H9 (cell line): ENCODE data around the gene TLK1. TPM values are rescaled to one million over a fixed set of nuclear protein-coding genes. Genes with fewer than 3 reads are reported as not detected.

Experiments
- DNase-seq: peaks from one replicate; pipeline ENCODE4 v3.0.0-alpha.2; 2017
- H2AFZ ChIP-seq: one replicate; pipeline ENCODE4 v1.6.1; 2013; ENCODE audit warnings: mild to moderate bottlenecking, low read length, control low read depth, moderate library complexity
- H2AK5ac ChIP-seq: 2 replicates; pipeline ENCODE4 v1.6.1; 2013; ENCODE audit warnings: low read length, control low read depth, mixed read lengths; ENCODE audit not compliant: insufficient read length
- H2BK120ac ChIP-seq: one replicate; pipeline ENCODE4 v1.6.1; 2013; ENCODE audit warnings: low read depth, mild to moderate bottlenecking, low read length, control low read depth, inconsistent platforms; ENCODE audit not compliant: poor library complexity, severe bottlenecking
- H2BK12ac ChIP-seq: 2 replicates; pipeline ENCODE4 v1.6.1; 2013; ENCODE audit warnings: low read length, control low read depth, mixed read lengths, low read depth; ENCODE audit not compliant: insufficient read length
- H2BK15ac ChIP-seq: 2 replicates; pipeline ENCODE4 v1.6.1; 2013; ENCODE audit warnings: low read depth, low read length, control low read depth
- H2BK20ac ChIP-seq: one replicate; pipeline ENCODE4 v1.6.1; 2013; ENCODE audit warnings: low read depth, mild to moderate bottlenecking, low read length, control low read depth, inconsistent platforms; ENCODE audit not compliant: poor library complexity, severe bottlenecking
- H2BK5ac ChIP-seq: 2 replicates; pipeline ENCODE4 v1.6.1; 2013; ENCODE audit warnings: low read length, control low read depth, mixed read lengths; ENCODE audit not compliant: insufficient read length
- H3K14ac ChIP-seq: 2 replicates; pipeline ENCODE4 v1.6.1; 2013; ENCODE audit warnings: low read length, control low read depth; ENCODE audit not compliant: insufficient read depth
- H3K18ac ChIP-seq: 2 replicates; pipeline ENCODE4 v1.6.1; 2013; ENCODE audit warnings: low read depth, mild to moderate bottlenecking, mixed read lengths, low read length, control low read depth; ENCODE audit not compliant: insufficient read length
- H3K23ac ChIP-seq: 2 replicates; pipeline ENCODE4 v1.6.1; 2013; ENCODE audit warnings: low read length, control low read depth, mixed read lengths, low read depth; ENCODE audit not compliant: insufficient read length
- H3K23me2 ChIP-seq: 2 replicates; pipeline ENCODE4 v1.6.1; 2013; ENCODE audit warnings: low read depth, mild to moderate bottlenecking, mixed read lengths, low read length, control low read depth; ENCODE audit not compliant: insufficient read length, poor library complexity, severe bottlenecking
- H3K27ac ChIP-seq: 2 replicates; pipeline ENCODE4 v1.5.1; 2013; ENCODE audit warnings: low read length, control low read depth, mixed read lengths, low read depth; ENCODE audit not compliant: insufficient read length
- H3K27me3 ChIP-seq: 2 replicates; pipeline ENCODE4 v1.6.1; 2013; ENCODE audit warnings: low read length, control low read depth, inconsistent platforms; ENCODE audit not compliant: insufficient read depth
- H3K4ac ChIP-seq: 2 replicates; pipeline ENCODE4 v1.6.1; 2013; ENCODE audit warnings: low read depth, mild to moderate bottlenecking, control low read depth, inconsistent platforms, low read length, moderate library complexity
- H3K4me1 ChIP-seq: 2 replicates; pipeline ENCODE4 v1.6.1; 2013; ENCODE audit warnings: low read length, control low read depth, inconsistent platforms; ENCODE audit not compliant: insufficient read depth
- H3K4me2 ChIP-seq: 2 replicates; pipeline ENCODE4 v1.6.1; 2013; ENCODE audit warnings: low read length, control low read depth, mixed read lengths; ENCODE audit not compliant: insufficient read length, insufficient read depth
- H3K56ac ChIP-seq: 2 replicates; pipeline ENCODE4 v1.6.1; 2013; ENCODE audit warnings: low read depth, mild to moderate bottlenecking, mixed read lengths, low read length, control low read depth; ENCODE audit not compliant: insufficient read length
- H3K79me1 ChIP-seq: 2 replicates; pipeline ENCODE4 v1.6.1; 2013; ENCODE audit warnings: low read depth, mild to moderate bottlenecking, moderate library complexity, low read length, control low read depth, inconsistent platforms; ENCODE audit not compliant: insufficient read depth, poor library complexity, severe bottlenecking
- H3K79me2 ChIP-seq: 2 replicates; pipeline ENCODE4 v1.6.1; 2013; ENCODE audit warnings: low read length, control low read depth, inconsistent platforms; ENCODE audit not compliant: insufficient read depth
- H3K9ac ChIP-seq: 2 replicates; pipeline ENCODE4 v1.6.1; 2013; ENCODE audit warnings: low read length, control low read depth, mixed read lengths; ENCODE audit not compliant: insufficient read length; ENCODE audit errors: extremely low read depth
- H3K9me3 ChIP-seq: one replicate; pipeline ENCODE4 v1.6.1; 2013; ENCODE audit warnings: low read depth, low read length, inconsistent platforms; ENCODE audit not compliant: control insufficient read depth
- H3T11ph ChIP-seq: one replicate; pipeline ENCODE4 v1.6.1; 2013; ENCODE audit warnings: mild to moderate bottlenecking, low read length, control low read depth, inconsistent platforms
- H4K20me1 ChIP-seq: one replicate; pipeline ENCODE4 v1.6.1; 2013; ENCODE audit not compliant: control insufficient read depth, insufficient read length, insufficient read depth
- H4K5ac ChIP-seq: 2 replicates; pipeline ENCODE4 v1.6.1; 2013; ENCODE audit warnings: low read depth, mild to moderate bottlenecking, mixed read lengths, low read length, control low read depth; ENCODE audit not compliant: insufficient read length
- H4K8ac ChIP-seq: replicated peaks from 2 replicates; pipeline ENCODE4 v1.6.1; 2013; ENCODE audit warnings: low read length, control low read depth, mixed read lengths, low read depth; ENCODE audit not compliant: insufficient read length
- H4K91ac ChIP-seq: 2 replicates; pipeline ENCODE4 v1.6.1; 2013; ENCODE audit warnings: low read depth, mild to moderate bottlenecking, moderate library complexity, mixed read lengths, low read length, control low read depth; ENCODE audit not compliant: insufficient read length
- H3K27ac Mint-ChIP-seq, 3 experiments: 2 replicates in 2 of 3; 3 replicates in 1 of 3; pipeline ENCODE4 v1.8.0; 2020 to 2021; ENCODE audit warnings: mixed read lengths in 3 of 3, mild to moderate bottlenecking in 1 of 3, moderate library complexity in 1 of 3
- H3K27me3 Mint-ChIP-seq: 2 replicates; pipeline ENCODE4 v1.8.0; 2021; ENCODE audit warnings: low read depth, mild to moderate bottlenecking, moderate library complexity, mixed read lengths
- H3K36me3 Mint-ChIP-seq, 3 experiments: 2 replicates in 2 of 3; 3 replicates in 1 of 3; pipeline ENCODE4 v1.8.0; 2020 to 2021; ENCODE audit warnings: low read depth in 3 of 3, mixed read lengths in 3 of 3; ENCODE audit not compliant: insufficient read depth in 1 of 3
- H3K4me1 Mint-ChIP-seq, 2 experiments: 2 replicates each; pipeline ENCODE4 v1.8.0; 2020; ENCODE audit warnings: mixed read lengths in 2 of 2
- H3K4me3 Mint-ChIP-seq, 2 experiments: 2 replicates in 1 of 2; 3 replicates in 1 of 2; pipeline ENCODE4 v1.8.0; 2020 to 2021; ENCODE audit warnings: mild to moderate bottlenecking in 2 of 2, mixed read lengths in 2 of 2, moderate library complexity in 1 of 2
- H3K9me3 Mint-ChIP-seq, 2 experiments: 2 replicates in 1 of 2; 3 replicates in 1 of 2; pipeline ENCODE4 v1.8.0; 2020; ENCODE audit warnings: mild to moderate bottlenecking in 2 of 2, mixed read lengths in 2 of 2, moderate library complexity in 1 of 2
- CTCF ChIP-seq: fragments of 200-600 bp; sonication (generic); conservative IDR thresholded peaks from 3 replicates; pipeline ENCODE4 v1.8.0; 2021; ENCODE audit warnings: antibody characterized with exemption, mild to moderate bottlenecking
- WGBS: extraction: QIAGEN DNeasy Blood & Tissue Kit; methylation state at CpG from one replicate; pipeline ENCODE4 v1.1.7; 2013; ENCODE audit warnings: missing lambda C conversion rate, low lambda C conversion rate, mixed read lengths; ENCODE audit not compliant: insufficient read length; ENCODE audit errors: extremely low coverage; 5-methylcytosine and 5-hydroxymethylcytosine counted together
- total RNA-seq: library from RNA; stranded (reverse); gene quantifications from 2 replicates; pipeline ENCODE4 v1.2.1, GENCODE V29; 2021

Gene TLK1
- total RNA-seq, 1 experiment from 2014 or later: 112 TPM

GRCh38 chr2:170969872-170970496 lies 190.7 kb downstream of the TLK1 start:
- no peak overlapping the region for H3K9ac ChIP-seq
- H2AK5ac ChIP-seq: no peak overlapping the region
- no peak overlapping the region for H2BK12ac ChIP-seq
- no peaks in the 10 kb centered on the region for H4K20me1 ChIP-seq
- no peak overlapping the region for H3K27ac ChIP-seq
- no peaks in the 10 kb centered on the region; the same call in 1 of the 2 replicates for H3K4me1 ChIP-seq
- H3K23ac ChIP-seq: no peak overlapping the region
- no peak overlapping the region for H4K91ac ChIP-seq
- H3T11ph ChIP-seq: no peak overlapping the region
- peaks cover 27 to 35% (median 32%) of the 10 kb centered on the region in 3 experiments; a peak in 6 of 7 replicates for H3K36me3 Mint-ChIP-seq
- no peak overlapping the region for H3K56ac ChIP-seq
- no peak overlapping the region for H2BK15ac ChIP-seq
- no peak overlapping the region for H3K4ac ChIP-seq
- H4K5ac ChIP-seq: no peak overlapping the region
- no peaks in the 10 kb centered on the region for H3K9me3 ChIP-seq
- WGBS: no CpG with 5 or more reads among the region's 10 CpGs
- no peak overlapping the region for H3K27ac Mint-ChIP-seq
- H3K4me3 Mint-ChIP-seq: no peak overlapping the region
- no peaks in the 10 kb centered on the region for H3K79me2 ChIP-seq
- H4K8ac ChIP-seq: no peak overlapping the region
- no peaks in the 10 kb centered on the region for H3K9me3 Mint-ChIP-seq
- DNase-seq: no peak
- TF ChIP-seq CTCF: no peak
- no peaks in the 10 kb centered on the region for H3K27me3 ChIP-seq
- no peaks in the 10 kb centered on the region for H3K79me1 ChIP-seq
- H2BK20ac ChIP-seq: no peak overlapping the region
- H3K4me2 ChIP-seq: no peak overlapping the region
- no peak overlapping the region for H2BK5ac ChIP-seq
- H3K27me3 Mint-ChIP-seq: peaks cover 3% of the 10 kb centered on the region
- no peak overlapping the region; the same call in 1 of the 2 replicates for H3K14ac ChIP-seq
- no peaks in the 10 kb centered on the region for H3K23me2 ChIP-seq
- no peak overlapping the region for H3K18ac ChIP-seq
- H2AFZ ChIP-seq: no peak overlapping the region
- peaks cover 29 to 35% of the 10 kb centered on the region in 2 experiments for H3K4me1 Mint-ChIP-seq
- H2BK120ac ChIP-seq: no peak overlapping the region
